ENCODE measurements around the gene KRTAP10-1.

- no peak for TF ChIP-seq CTCF (IDR thresholded peaks at IDR 0.05)
- no peak for TF ChIP-seq POLR2A (IDR thresholded peaks at IDR 0.05)
These were observed 30.5 kb downstream of the KRTAP10-1 start for GRCh38 chr21:44509539-44509938.

Measured in uterus (tissue), 2 donors.